ENCODE measurements around the gene CARD11.

The CARD11 gene

DNA sequence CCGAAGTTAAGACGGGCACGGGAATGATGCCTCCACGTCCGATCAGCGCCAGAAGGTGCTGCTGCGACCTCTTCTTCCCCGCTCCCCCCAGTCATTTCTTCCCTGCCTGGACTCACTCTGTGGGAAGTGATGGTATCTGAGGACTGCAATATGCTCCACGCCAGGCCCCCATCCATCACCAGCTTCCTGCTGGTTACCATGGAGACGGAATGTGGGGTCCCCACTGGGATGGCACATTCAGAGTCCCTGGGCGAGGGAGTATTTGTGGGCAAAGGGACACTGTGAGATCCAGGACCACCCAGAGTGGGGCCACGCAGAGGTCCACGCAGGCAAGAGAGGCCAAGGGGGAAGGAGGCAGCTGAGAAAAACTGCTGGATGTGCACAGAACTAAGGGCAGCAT lies 39.7 kb downstream of the CARD11 start:
- H2AFZ ChIP-seq (ENCODE audit: low read depth): no peak overlapping the region
- H3K79me2 ChIP-seq (ENCODE audit: insufficient read depth, low read depth): no peaks in the 10 kb centered on the region
- TF ChIP-seq, protein P1, sequence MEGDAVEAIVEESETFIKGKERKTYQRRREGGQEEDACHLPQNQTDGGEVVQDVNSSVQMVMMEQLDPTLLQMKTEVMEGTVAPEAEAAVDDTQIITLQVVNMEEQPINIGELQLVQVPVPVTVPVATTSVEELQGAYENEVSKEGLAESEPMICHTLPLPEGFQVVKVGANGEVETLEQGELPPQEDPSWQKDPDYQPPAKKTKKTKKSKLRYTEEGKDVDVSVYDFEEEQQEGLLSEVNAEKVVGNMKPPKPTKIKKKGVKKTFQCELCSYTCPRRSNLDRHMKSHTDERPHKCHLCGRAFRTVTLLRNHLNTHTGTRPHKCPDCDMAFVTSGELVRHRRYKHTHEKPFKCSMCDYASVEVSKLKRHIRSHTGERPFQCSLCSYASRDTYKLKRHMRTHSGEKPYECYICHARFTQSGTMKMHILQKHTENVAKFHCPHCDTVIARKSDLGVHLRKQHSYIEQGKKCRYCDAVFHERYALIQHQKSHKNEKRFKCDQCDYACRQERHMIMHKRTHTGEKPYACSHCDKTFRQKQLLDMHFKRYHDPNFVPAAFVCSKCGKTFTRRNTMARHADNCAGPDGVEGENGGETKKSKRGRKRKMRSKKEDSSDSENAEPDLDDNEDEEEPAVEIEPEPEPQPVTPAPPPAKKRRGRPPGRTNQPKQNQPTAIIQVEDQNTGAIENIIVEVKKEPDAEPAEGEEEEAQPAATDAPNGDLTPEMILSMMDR (conservative IDR thresholded peaks at IDR 0.05; ENCODE audit: low read depth, low read length): no peak

DNA sequence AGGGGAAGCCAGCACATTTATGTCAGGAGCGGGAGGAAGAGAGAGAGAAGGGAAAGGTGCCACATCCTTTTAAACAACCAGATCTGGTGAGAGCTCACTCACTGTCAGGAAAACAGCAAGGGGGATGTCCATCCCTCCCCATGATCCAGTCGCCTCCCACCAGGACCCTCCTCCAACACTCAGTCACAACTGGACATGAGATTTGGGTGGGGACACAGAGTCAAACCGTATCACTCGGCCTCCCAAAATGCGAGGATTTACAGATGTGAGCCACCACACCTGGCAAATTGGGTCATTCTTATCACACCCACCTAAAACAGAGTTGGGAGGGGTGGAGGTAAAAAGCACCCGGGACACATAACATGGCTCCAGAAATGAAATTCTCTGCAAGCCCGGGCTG lies 41.0 kb downstream of the CARD11 start:
- no peak overlapping the region for H3K4me3 ChIP-seq (IDR thresholded peaks at IDR 0.05; ENCODE audit: insufficient read depth, low read depth, low read length)
- H3K36me3 ChIP-seq (ENCODE audit: insufficient read depth): no peaks in the 10 kb centered on the region
- no peak overlapping the region for H2AFZ ChIP-seq (ENCODE audit: low read depth)
- no peaks in the 10 kb centered on the region for H3K4me1 ChIP-seq (ENCODE audit: low read depth, poor library complexity, severe bottlenecking)
- no peaks in the 10 kb centered on the region for H3K79me2 ChIP-seq (ENCODE audit: insufficient read depth, low read depth)
- TF ChIP-seq, protein P1 (conservative IDR thresholded peaks at IDR 0.05; ENCODE audit: low read depth, low read length): no peak
- H3K27me3 ChIP-seq (ENCODE audit: insufficient read depth, low read depth): no peaks in the 10 kb centered on the region
- H4K20me1 ChIP-seq (ENCODE audit: insufficient read depth): no peaks in the 10 kb centered on the region
- no peak overlapping the region for H3K27ac ChIP-seq
- no peak overlapping the region for H3K4me2 ChIP-seq
- no peak overlapping the region for H3K9ac ChIP-seq

More for the DNA sequence above, 39.7 kb downstream of the CARD11 start:
- H3K27me3 ChIP-seq (ENCODE audit: insufficient read depth, low read depth): no peaks in the 10 kb centered on the region
- H4K20me1 ChIP-seq (ENCODE audit: insufficient read depth): no peaks in the 10 kb centered on the region
- H3K27ac ChIP-seq: no peak overlapping the region
- no peaks in the 10 kb centered on the region for H3K4me1 ChIP-seq (ENCODE audit: low read depth, poor library complexity, severe bottlenecking)
- no peak overlapping the region for H3K4me2 ChIP-seq
- no peaks in the 10 kb centered on the region for H3K36me3 ChIP-seq (ENCODE audit: insufficient read depth)
- H3K4me3 ChIP-seq (IDR thresholded peaks at IDR 0.05; ENCODE audit: insufficient read depth, low read depth, low read length): no peak overlapping the region
- no peak overlapping the region for H3K9ac ChIP-seq

DNA sequence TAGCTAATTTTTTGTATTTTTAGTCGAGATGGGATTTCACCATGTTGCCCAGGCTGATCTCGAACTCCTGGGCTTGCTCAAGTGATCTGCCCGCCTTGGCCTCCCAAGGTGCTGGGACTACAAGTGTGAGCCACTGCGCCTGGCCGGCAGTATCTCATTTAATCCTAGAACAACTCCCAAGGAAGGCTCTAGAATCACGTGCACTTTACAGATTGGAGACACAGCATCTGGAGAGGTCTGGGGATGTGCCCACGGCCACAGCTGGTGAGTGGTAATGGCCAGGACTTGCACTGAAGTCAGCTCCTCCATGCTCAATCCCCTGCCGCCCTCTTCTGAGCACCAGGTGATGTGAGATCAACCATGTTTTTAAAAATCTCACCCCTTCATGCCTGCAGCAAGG lies 43.1 kb downstream of the CARD11 start:
- no peaks in the 10 kb centered on the region for H3K79me2 ChIP-seq (ENCODE audit: insufficient read depth, low read depth)

DNA sequence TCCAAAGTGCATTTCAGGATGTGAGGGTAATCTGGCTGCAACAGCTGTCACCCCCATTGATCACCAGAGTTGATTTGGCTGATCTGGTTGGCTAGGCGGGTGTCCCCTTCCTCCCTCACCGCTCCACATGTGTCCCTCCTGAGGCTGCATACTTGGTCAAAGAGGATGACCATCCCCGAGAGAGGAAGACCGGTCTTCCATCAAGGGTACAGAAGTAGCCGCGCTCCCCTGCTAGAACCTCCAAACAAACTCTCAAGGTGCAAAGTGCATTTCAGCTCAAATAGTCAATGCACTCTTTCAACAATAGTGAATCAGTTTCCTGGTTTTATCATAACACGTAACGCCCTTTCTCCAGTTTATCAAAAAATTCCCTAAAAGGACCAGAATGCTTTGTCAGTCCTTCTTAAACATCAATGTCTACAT lies 44.6 kb downstream of the CARD11 start:
- TF ChIP-seq, protein P1 (conservative IDR thresholded peaks at IDR 0.05; ENCODE audit: low read depth, low read length): no peak
- Histone ChIP-seq H2AFZ (ENCODE audit: low read depth) (no peak overlapping the region), H3K79me2 (ENCODE audit: insufficient read depth, low read depth) (no peaks in the 10 kb centered on the region), H3K4me3 (IDR thresholded peaks at IDR 0.05; ENCODE audit: insufficient read depth, low read depth, low read length) (no peak overlapping the region), H3K4me1 (ENCODE audit: low read depth, poor library complexity, severe bottlenecking) (no peaks in the 10 kb centered on the region), H3K27me3 (ENCODE audit: insufficient read depth, low read depth) (no peaks in the 10 kb centered on the region), H4K20me1 (ENCODE audit: insufficient read depth) (no peaks in the 10 kb centered on the region), H3K4me2 (no peak overlapping the region), H3K27ac (no peak overlapping the region), H3K9ac (no peak overlapping the region), H3K36me3 (ENCODE audit: insufficient read depth) (no peaks in the 10 kb centered on the region)

More for the DNA sequence above, 43.1 kb downstream of the CARD11 start:
- Histone ChIP-seq H3K4me1 (ENCODE audit: low read depth, poor library complexity, severe bottlenecking) (no peaks in the 10 kb centered on the region), H2AFZ (ENCODE audit: low read depth) (no peak overlapping the region), H3K4me2 (no peak overlapping the region), H3K4me3 (IDR thresholded peaks at IDR 0.05; ENCODE audit: insufficient read depth, low read depth, low read length) (no peak overlapping the region), H3K27me3 (ENCODE audit: insufficient read depth, low read depth) (no peaks in the 10 kb centered on the region), H3K27ac (no peak overlapping the region), H4K20me1 (ENCODE audit: insufficient read depth) (no peaks in the 10 kb centered on the region), H3K36me3 (ENCODE audit: insufficient read depth) (no peaks in the 10 kb centered on the region), H3K9ac (no peak overlapping the region)
- TF ChIP-seq, protein P1 (conservative IDR thresholded peaks at IDR 0.05; ENCODE audit: low read depth, low read length): no peak

Data from KMS-11 (cell line).